ENCODE results near the gene B4GALT3. TPM values are rescaled to one million over a fixed set of nuclear protein-coding genes. Genes with fewer than 3 reads are reported as not detected.

B4GALT3 gene
- total RNA-seq, 3 donors from 2014 or later: 23.4 to 41.3 (median 29.4) TPM

- H3K27me3 ChIP-seq: no peaks in the 10 kb centered on the region
- no peaks in the 10 kb centered on the region for H3K36me3 ChIP-seq
- H3K4me3 ChIP-seq: peak overlapping the region; percentile 77 to 93 (median 79)
- TF ChIP-seq POLR2AphosphoS5 (IDR thresholded peaks at IDR 0.05): no peak
- TF ChIP-seq, protein P1, sequence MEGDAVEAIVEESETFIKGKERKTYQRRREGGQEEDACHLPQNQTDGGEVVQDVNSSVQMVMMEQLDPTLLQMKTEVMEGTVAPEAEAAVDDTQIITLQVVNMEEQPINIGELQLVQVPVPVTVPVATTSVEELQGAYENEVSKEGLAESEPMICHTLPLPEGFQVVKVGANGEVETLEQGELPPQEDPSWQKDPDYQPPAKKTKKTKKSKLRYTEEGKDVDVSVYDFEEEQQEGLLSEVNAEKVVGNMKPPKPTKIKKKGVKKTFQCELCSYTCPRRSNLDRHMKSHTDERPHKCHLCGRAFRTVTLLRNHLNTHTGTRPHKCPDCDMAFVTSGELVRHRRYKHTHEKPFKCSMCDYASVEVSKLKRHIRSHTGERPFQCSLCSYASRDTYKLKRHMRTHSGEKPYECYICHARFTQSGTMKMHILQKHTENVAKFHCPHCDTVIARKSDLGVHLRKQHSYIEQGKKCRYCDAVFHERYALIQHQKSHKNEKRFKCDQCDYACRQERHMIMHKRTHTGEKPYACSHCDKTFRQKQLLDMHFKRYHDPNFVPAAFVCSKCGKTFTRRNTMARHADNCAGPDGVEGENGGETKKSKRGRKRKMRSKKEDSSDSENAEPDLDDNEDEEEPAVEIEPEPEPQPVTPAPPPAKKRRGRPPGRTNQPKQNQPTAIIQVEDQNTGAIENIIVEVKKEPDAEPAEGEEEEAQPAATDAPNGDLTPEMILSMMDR (IDR thresholded peaks at IDR 0.05): no peak
- no peak for TF ChIP-seq POLR2A (IDR thresholded peaks at IDR 0.05)
- no peaks in the 10 kb centered on the region for H3K9me3 ChIP-seq
- peak overlapping the region; percentile 87 to 91 for H3K27ac ChIP-seq
- intact Hi-C loops (cut with DNase I; ENCODE audit: low total_unique reads): no loop called here
- DNase-seq (ENCODE audit: low spot score in 2 of 2): no peak
- peaks cover 7 to 14% of the 10 kb centered on the region in 2 donors for H3K4me1 ChIP-seq
Measured at GRCh38 chr1:161158316-161159010, 18.8 kb downstream of the B4GALT3 start.

DNA sequence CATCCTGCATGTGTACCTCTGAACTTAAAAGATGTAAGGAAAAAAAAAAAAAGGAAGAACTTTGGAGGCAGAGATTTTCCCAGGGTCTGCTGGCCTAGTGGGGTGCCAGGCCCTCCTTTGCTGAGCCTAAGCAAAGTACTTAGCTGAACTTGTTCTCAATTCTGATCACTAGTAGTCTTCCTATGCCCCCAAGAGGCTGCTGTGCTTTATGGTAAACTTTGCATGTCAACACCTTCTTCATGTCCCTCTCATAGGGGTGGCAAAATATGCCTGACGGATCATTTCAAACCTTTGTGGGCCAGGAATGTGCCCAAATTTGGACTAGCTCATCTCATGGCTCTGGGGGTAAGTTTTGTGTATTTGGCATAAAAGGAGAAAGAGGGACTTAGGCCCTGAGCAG is 19.4 kb downstream of the B4GALT3 start:
- DNase-seq (ENCODE audit: low spot score in 2 of 2): no peak
- H3K27ac ChIP-seq: no peak overlapping the region
- TF ChIP-seq POLR2AphosphoS5 (IDR thresholded peaks at IDR 0.05): no peak
- TF ChIP-seq, protein P1 (IDR thresholded peaks at IDR 0.05): no peak
- TF ChIP-seq POLR2A (IDR thresholded peaks at IDR 0.05): no peak
- intact Hi-C loops (cut with DNase I; ENCODE audit: low total_unique reads): no loop called here
- no peak overlapping the region for H3K4me3 ChIP-seq
- no peaks in the 10 kb centered on the region for H3K36me3 ChIP-seq
- no peaks in the 10 kb centered on the region for H3K9me3 ChIP-seq
- H3K4me1 ChIP-seq: peaks cover 7 to 14% of the 10 kb centered on the region in 2 donors
- no peaks in the 10 kb centered on the region for H3K27me3 ChIP-seq

DNA sequence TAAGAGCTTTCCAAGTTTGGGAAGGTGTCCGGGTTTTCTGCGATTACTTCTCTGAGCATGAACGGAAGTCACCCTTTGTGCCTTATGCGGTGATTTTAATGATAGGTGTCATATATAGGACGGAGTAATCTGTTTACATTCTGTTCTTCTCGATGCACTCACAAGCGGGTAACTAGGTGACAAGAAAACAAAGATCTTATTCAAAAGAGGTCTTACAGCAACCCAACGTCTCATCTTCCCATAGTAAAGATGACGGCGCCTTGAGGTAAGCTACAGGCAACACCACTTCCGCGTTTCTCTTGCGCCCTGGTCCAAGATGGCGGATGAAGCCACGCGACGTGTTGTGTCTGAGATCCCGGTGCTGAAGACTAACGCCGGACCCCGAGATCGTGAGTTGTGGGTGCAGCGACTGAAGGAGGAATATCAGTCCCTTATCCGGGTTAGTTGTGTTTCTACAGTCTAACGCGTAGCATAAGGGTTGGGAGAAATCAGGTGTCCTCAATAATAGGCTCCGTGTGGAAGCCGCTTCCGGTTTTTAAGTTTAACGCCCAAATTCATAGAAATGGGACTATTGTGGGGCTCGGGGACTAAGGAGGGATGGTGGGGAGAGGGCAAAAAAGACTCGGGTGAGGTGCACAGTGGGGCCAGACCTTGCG is 23.5 kb downstream of the B4GALT3 start, which contains the start of gene UFC1:
UFC1 (plus strand) TSS at position 297 of the 656 bp plus-strand sequence; CDS start at position 317, 20 bp downstream.
- intact Hi-C loops (cut with DNase I; ENCODE audit: low total_unique reads): no loop called here
- TF ChIP-seq POLR2A (IDR thresholded peaks at IDR 0.05) (no peak), POLR2AphosphoS5 (IDR thresholded peaks at IDR 0.05) (peak; percentile 82 to 86 (median 82))
- TF ChIP-seq, protein P1 (IDR thresholded peaks at IDR 0.05): no peak
- no peaks in the 10 kb centered on the region for H3K36me3 ChIP-seq
- peak within 1 kb of the TSS; percentile 97 to 98 for H3K27ac ChIP-seq
- peak within 1 kb of the TSS; percentile 62 to 76 (median 72) for H3K4me3 ChIP-seq
- no peaks in the 10 kb centered on the region for H3K9me3 ChIP-seq
- DNase-seq (ENCODE audit: low spot score in 2 of 2): peak; percentile 79 to 81
- H3K27me3 ChIP-seq: no peaks in the 10 kb centered on the region
- peaks cover 0 to 3% of the 10 kb centered on the region in 2 donors for H3K4me1 ChIP-seq

DNA sequence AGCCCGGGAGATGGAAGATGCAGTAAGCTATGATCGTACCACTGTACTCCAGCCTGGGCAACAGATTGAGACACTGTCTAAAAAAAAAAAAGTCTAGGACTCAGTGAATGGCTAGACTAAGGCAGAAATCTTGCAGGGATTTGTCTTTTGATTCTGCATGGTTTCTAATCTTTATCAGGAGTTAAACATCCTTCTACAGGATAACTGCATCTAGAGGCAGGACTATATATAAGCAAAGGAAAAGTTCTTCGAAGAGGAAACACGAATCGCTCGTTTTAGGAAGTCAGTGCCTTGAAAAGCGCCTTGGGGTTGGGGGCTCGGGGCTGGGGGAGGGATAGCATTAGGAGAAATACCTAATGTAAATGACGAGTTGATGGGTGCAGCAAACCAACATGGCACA is 24.1 kb downstream of the B4GALT3 start:
- H3K4me3 ChIP-seq: peak overlapping the region; percentile 62 to 76 (median 72)
- DNase-seq (ENCODE audit: low spot score in 2 of 2): no peak
- TF ChIP-seq POLR2AphosphoS5 (IDR thresholded peaks at IDR 0.05) (no peak), POLR2A (IDR thresholded peaks at IDR 0.05) (no peak)
- TF ChIP-seq, protein P1 (IDR thresholded peaks at IDR 0.05): no peak
- intact Hi-C loops (cut with DNase I; ENCODE audit: low total_unique reads): no loop called here
- H3K4me1 ChIP-seq: peaks cover 0 to 3% of the 10 kb centered on the region in 2 donors
- H3K27me3 ChIP-seq: no peaks in the 10 kb centered on the region
- H3K9me3 ChIP-seq: no peaks in the 10 kb centered on the region
- H3K36me3 ChIP-seq: no peaks in the 10 kb centered on the region
- H3K27ac ChIP-seq: peak overlapping the region; percentile 97 to 98

GRCh38 chr1:161145832-161146231 is 31.5 kb downstream of the B4GALT3 start:
- Histone ChIP-seq H3K4me1 (no peaks in the 10 kb centered on the region), H3K9me3 (no peaks in the 10 kb centered on the region), H3K4me3 (no peak overlapping the region), H3K36me3 (no peaks in the 10 kb centered on the region), H3K27ac (no peak overlapping the region), H3K27me3 (no peaks in the 10 kb centered on the region)
- DNase-seq (ENCODE audit: low spot score in 2 of 2): no peak
- TF ChIP-seq POLR2AphosphoS5 (IDR thresholded peaks at IDR 0.05) (no peak), POLR2A (IDR thresholded peaks at IDR 0.05) (no peak)
- TF ChIP-seq, protein P1 (IDR thresholded peaks at IDR 0.05): no peak
- intact Hi-C loops (cut with DNase I; ENCODE audit: low total_unique reads): no loop called here
